ENCODE results near the gene SS18L1.
"Not testable (repeated sequence)": the region's sequence is repeated elsewhere in the genome, so short reads cannot be mapped to it uniquely, and the experiment has no call there.

The SS18L1 gene, protein sequence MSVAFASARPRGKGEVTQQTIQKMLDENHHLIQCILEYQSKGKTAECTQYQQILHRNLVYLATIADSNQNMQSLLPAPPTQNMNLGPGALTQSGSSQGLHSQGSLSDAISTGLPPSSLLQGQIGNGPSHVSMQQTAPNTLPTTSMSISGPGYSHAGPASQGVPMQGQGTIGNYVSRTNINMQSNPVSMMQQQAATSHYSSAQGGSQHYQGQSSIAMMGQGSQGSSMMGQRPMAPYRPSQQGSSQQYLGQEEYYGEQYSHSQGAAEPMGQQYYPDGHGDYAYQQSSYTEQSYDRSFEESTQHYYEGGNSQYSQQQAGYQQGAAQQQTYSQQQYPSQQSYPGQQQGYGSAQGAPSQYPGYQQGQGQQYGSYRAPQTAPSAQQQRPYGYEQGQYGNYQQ

GRCh38 chr20:62143081-62143956 is at the start of gene SS18L1, which contains the start of gene PSMA7:
Gene SS18L1 (plus strand): TSS chr20:62143769. CDS start chr20:62143821, 52 bp downstream.
Gene PSMA7 (minus strand): TSS chr20:62143394. CDS start chr20:62143303, 91 bp downstream.
- peak; percentile 85 for DNase-seq

DNA sequence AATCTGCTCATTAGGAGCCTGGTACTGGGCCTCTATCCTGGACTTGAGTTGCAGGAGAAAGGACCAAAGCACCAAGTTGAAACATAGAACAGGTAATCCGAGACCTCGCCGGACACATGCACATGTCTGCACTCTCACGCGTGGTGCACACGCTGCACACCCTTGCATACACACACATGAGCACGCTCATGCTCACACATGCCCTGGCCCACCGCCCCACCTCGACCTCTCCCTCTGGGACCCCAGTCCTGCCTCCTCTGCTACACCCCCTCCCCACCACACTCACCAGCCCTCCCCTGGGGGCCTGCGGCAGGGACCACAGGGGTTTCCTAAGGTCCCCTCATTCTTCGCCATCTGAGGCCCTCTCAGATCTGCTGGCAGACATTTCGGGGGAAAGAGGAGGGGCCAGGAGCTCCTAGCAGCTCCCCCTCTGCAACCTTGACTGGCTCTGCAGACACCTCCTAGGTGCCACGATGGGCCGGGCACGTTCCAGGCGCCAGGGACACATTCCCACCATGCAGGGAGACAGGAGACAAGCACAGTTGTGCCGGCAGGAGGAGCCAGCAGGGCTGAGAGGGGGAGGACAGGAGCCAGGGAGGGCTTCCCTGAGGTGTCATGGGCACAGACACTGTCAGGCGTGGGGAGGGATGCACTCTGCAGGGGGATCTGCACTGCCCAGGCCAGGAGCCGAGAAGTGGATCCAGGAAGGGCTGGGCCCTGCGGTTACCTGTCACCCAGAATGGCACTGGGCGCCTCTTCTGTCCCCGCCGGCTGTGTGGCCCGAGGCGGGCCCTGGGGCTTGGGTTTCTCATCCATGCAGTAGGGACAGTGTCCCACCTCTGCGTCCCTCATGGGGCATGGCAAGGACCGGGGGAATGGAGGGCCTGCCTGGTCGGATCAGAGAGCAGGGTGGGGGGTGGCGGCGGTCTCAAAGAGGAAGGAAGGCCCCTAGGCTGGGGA is 46.9 kb upstream of the SS18L1 start:
- no peak for DNase-seq

- no peak for DNase-seq
Observed at GRCh38 chr20:62097881-62098407, 45.6 kb upstream of the SS18L1 start.

GRCh38 chr20:62101078-62101477 is 42.5 kb upstream of the SS18L1 start:
- no peak for DNase-seq

GRCh38 chr20:62103508-62104233 is 39.9 kb upstream of the SS18L1 start:
- DNase-seq, result no peak

- DNase-seq, result no peak
Observed at GRCh38 chr20:62104234-62104789, 39.3 kb upstream of the SS18L1 start.

- DNase-seq, result no peak
Observed at GRCh38 chr20:62104791-62105345, 38.7 kb upstream of the SS18L1 start.

- no peak for DNase-seq
Observed at GRCh38 chr20:62105592-62105991, 38.0 kb upstream of the SS18L1 start.

- DNase-seq, result no peak
Observed at GRCh38 chr20:62111148-62111547, 32.4 kb upstream of the SS18L1 start.

- no peak for DNase-seq
Observed at GRCh38 chr20:62112368-62112767, 31.2 kb upstream of the SS18L1 start.

GRCh38 chr20:62114894-62115293 is 28.7 kb upstream of the SS18L1 start:
- DNase-seq, result no peak

- DNase-seq, result not testable (repeated sequence)
Observed at GRCh38 chr20:62115800-62116407, 27.7 kb upstream of the SS18L1 start.

DNA sequence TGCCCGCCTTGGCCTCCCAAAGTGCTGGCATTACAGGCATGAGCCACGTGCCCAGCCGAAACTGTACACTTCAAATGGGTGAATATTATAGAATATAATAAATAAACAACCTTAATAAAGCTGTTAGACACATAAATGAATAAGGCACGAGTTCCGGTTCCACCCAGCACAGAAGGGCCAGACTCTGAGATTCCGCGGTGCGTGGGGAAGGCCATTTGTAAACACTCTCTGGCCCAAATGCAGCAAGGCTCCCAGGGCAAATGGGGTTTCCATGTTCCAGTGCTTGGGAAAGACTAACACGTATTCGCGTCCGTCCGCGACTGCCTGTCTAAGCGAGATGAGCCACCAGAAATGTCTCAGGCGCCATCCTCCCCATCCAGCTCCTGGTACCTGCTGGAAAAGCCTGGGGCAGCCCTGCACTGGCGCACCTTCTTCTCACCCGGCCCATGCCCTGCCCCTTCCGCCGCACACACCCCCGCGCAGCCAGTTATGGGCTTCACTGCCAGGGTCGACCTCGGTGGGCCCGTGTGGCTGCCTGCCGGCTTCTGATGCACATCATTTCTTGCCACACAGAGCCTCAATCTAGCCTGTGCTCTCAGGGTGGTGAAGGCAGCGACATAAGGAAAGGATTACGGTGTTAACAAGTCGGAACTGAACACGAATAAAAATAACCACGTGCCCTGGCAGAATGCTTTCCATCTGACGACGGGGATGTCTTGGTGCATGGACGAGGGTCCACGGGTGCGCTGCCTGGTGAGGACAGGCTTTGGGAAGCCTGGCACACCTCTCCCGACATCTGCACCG is 26.8 kb upstream of the SS18L1 start:
- no peak for DNase-seq

- no peak for DNase-seq
Observed at GRCh38 chr20:62117362-62117646, 26.3 kb upstream of the SS18L1 start.

DNA sequence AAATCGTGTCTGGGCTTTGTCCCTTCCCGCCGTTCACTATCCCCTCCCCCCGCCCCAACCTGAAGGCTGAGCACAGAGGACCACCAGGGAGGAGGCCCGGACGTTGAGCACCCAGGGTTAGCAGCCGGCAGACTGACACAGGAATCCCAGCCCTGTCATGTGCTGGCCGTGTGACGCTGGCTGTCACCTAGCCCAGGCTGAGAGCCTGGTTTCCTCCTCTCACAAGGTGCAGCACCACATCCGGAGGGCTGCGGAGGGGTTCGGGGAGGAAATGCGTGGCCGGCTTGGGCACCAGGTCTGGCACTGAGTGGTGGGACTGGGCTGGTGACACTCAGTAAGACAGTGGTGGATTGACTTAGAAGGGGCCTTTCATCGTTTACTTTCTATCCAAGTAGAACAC is 25.9 kb upstream of the SS18L1 start:
- DNase-seq, result peak; percentile 61

DNA sequence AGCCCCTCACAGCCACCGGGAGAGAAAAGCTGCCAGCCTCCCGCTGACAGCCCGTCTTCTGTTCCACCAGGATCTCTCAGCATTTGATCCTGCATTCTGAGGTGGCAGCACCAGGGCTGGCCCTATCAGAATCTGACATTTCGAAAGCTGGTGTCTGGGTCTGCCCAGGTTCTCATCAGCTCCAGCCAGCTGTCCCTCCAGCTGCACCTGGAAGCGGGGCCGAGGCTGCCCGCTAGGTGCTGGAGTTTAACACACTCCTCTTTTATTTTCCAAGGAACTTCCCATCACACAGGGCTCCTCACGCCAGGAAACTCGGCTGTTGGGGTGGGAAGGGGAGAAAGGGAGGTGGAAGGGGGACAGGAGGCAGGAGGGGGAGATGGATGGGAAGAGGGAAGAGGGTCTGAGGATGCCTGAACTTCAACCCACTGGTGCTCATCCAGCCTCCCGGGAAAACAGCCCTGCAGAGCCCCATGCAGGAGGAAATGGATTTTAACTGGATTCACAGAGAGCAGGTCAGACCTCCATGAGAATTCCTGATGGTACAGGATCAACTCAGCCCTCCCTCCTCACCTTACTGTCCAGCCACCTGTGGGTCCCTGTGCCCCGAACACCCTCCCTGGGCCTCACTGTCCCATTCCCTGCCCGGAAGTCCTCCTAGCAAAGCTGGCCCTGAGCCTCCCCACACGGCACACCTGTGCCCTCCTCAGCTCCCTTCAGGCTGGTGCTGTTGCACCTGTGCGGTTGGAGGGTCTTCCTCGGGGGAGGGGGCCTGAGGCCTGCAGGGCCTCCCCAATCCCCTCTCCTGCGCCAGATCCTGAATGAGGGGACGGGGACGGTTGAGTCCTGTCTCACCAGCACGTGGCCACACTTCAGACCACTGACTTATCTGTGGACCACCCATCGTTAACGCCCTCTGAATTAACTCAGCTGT is 25.2 kb upstream of the SS18L1 start:
- DNase-seq, result no peak

GRCh38 chr20:62119115-62119514 is 24.5 kb upstream of the SS18L1 start:
- no peak for DNase-seq

- DNase-seq, result no peak
Observed at GRCh38 chr20:62119591-62120364, 23.8 kb upstream of the SS18L1 start.

Data from activated CD4-positive, alpha-beta T cell treated with anti-CD3 and anti-CD28 coated beads, Interleukin-2, amount 50 U/mL, for 16 hours (primary cell).